ENCODE measurements around the gene D2HGDH. TPM values are rescaled to one million over a fixed set of nuclear protein-coding genes. Genes with fewer than 3 reads are reported as not detected.

Gene D2HGDH
- total RNA-seq, 2 donors from 2014 or later: 38.7 to 55.3 TPM

DNA sequence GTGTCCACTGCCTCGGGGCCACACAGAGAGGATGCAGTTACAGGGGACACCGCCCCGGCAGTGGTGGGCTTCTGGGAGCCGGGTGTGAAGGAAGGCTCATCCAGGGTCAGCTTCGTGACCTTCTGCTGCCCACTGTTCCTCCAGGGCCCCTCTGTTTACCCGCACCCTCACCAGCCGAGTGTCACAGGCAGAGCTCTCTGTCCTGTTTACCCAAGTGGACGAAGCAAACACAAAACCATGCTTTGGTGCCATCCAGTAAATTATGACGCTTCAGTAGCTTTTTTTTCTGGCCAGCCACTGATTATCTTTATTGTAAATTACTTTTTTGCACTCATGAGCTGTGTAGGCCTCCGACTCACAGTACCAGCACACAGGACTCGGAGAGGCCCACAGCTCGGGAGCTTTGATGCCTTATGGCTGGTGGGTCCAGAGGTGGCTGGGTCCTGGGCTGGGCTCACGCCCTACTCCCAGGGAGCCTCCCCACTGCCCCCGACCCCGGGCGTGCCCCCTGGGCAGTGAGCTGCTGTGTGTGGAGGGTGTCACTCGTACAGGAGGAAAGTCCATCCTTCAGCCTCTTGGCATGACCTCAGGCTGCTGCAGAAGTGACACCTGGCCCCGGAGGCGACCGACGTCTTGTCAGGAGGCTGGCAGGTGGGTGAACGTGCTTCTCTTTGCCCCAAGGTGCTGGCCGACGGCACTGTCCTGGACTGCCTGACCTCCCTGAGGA lies 9.8 kb downstream of the D2HGDH start:
- intact Hi-C loops (cut with DNase I): no loop called here
- Histone ChIP-seq H3K9me3 (no peaks in the 10 kb centered on the region), H3K27me3 (replicated peaks; ENCODE audit: insufficient read depth) (no peaks in the 10 kb centered on the region), H3K4me1 (replicated peaks) (no peaks in the 10 kb centered on the region), H3K27ac (no peak overlapping the region), H3K36me3 (peaks cover 4 to 6% of the 10 kb centered on the region in 2 donors), H3K4me3 (no peak overlapping the region)
- WGBS: 92% methylated on average over 24 of the region's 24 CpGs
- no peak for DNase-seq (ENCODE audit: low spot score)
- TF ChIP-seq POLR2AphosphoS5 (IDR thresholded peaks at IDR 0.05) (peak; percentile 8), CTCF (IDR thresholded peaks at IDR 0.05) (no peak)

DNA sequence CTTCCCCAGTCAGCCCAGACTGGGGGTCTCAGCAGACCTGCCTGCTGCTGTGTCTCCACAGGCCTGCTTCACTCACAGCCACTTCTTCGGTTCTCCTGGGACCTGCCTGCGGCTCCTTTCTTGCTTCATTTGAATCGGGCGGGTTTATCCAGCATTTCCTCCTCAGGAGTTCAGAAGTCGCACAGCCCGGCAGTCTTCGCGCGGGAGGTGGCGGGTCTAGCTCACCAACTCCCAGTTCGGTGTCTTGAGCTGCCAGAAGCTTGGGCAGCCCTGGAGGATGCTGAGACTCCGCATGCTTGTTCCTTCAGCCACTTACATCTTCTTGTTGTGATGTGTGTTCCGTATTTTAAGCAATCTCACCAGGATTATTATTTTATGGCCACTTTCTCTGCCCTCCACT lies 10.8 kb downstream of the D2HGDH start:
- Histone ChIP-seq H3K4me1 (replicated peaks) (no peaks in the 10 kb centered on the region), H3K27me3 (replicated peaks; ENCODE audit: insufficient read depth) (no peaks in the 10 kb centered on the region), H3K27ac (no peak overlapping the region), H3K4me3 (no peak overlapping the region), H3K36me3 (peaks cover 4 to 9% of the 10 kb centered on the region in 2 donors), H3K9me3 (no peaks in the 10 kb centered on the region)
- intact Hi-C loops (cut with DNase I): no loop called here
- 97% methylated on average over 13 of the region's 13 CpGs for WGBS
- TF ChIP-seq POLR2AphosphoS5 (IDR thresholded peaks at IDR 0.05) (no peak), CTCF (IDR thresholded peaks at IDR 0.05) (no peak), POLR2A (IDR thresholded peaks at IDR 0.05) (no peak)
- DNase-seq (ENCODE audit: low spot score): no peak

GRCh38 chr2:241746084-241746483 lies 11.7 kb downstream of the D2HGDH start:
- DNase-seq (ENCODE audit: low spot score): no peak
- Histone ChIP-seq H3K4me1 (replicated peaks) (no peaks in the 10 kb centered on the region), H3K27me3 (replicated peaks; ENCODE audit: insufficient read depth) (no peaks in the 10 kb centered on the region), H3K9me3 (no peaks in the 10 kb centered on the region), H3K36me3 (peaks cover 7 to 9% of the 10 kb centered on the region in 2 donors), H3K4me3 (no peak overlapping the region), H3K27ac (no peak overlapping the region)
- no peak for TF ChIP-seq CTCF (IDR thresholded peaks at IDR 0.05)
- TF ChIP-seq POLR2AphosphoS5 (IDR thresholded peaks at IDR 0.05): no peak
- no peak for TF ChIP-seq POLR2A (IDR thresholded peaks at IDR 0.05)
- WGBS: 97% methylated on average over 4 of the region's 4 CpGs
- intact Hi-C loops (cut with DNase I): no loop called here

- intact Hi-C loops (cut with DNase I): no loop called here
- Histone ChIP-seq H3K36me3 (peaks cover 12 to 13% of the 10 kb centered on the region in 2 donors), H3K27ac (no peak overlapping the region), H3K27me3 (replicated peaks; ENCODE audit: insufficient read depth) (no peaks in the 10 kb centered on the region), H3K9me3 (no peaks in the 10 kb centered on the region), H3K4me3 (no peak overlapping the region), H3K4me1 (replicated peaks) (no peaks in the 10 kb centered on the region)
- DNase-seq (ENCODE audit: low spot score): no peak
- TF ChIP-seq CTCF (IDR thresholded peaks at IDR 0.05) (no peak), POLR2AphosphoS5 (IDR thresholded peaks at IDR 0.05) (no peak), POLR2A (IDR thresholded peaks at IDR 0.05) (no peak)
- 93% methylated on average over 32 of the region's 32 CpGs for WGBS
Measured at GRCh38 chr2:241748468-241749256, 14.2 kb downstream of the D2HGDH start.

Data from prostate gland (tissue), 2 donors.